K562 (cell line): ENCODE measurements around the gene CTF1. TPM values are rescaled to one million over a fixed set of nuclear protein-coding genes. Genes with fewer than 3 reads are reported as not detected.

Experiments
- E2F6 ChIP-seq, 2 experiments: IDR thresholded peaks; 2 replicates each; pipeline ENCODE4 v1.6.1; 2011; ENCODE audit warnings: borderline replicate concordance in 1 of 2, control low read depth in 1 of 2, low read depth in 1 of 2, low read length in 1 of 2, mild to moderate bottlenecking in 1 of 2, mixed read lengths in 1 of 2, moderate library complexity in 1 of 2; ENCODE audit not compliant: insufficient read depth in 1 of 2, insufficient read length in 1 of 2, poor library complexity in 1 of 2, severe bottlenecking in 1 of 2; ENCODE audit errors: extremely low read depth in 1 of 2
- L3MBTL2 ChIP-seq: fragments of 450-650 bp; IDR thresholded peaks from 2 replicates; pipeline ENCODE4 v1.6.1; 2016; ENCODE audit warnings: mild to moderate bottlenecking, moderate library complexity
- MAFG ChIP-seq: fragments of 450-650 bp; conservative IDR thresholded peaks from 2 replicates; pipeline ENCODE4 v1.6.1; 2016; ENCODE audit warnings: missing genetic modification characterization, missing compliant biosample characterization
- MYC ChIP-seq, 2 experiments: fragments of 250-450 bp in 1 of 2; sonication (Bioruptor Pico) in 1 of 2; IDR thresholded peaks; 2 replicates each; pipeline versions ENCODE4 v1.5.1 to v1.6.1; 2012 to 2021; ENCODE audit warnings: low read depth in 2 of 2, borderline replicate concordance in 1 of 2, improper control_type of control experiment in 1 of 2, low read length in 1 of 2, mild to moderate bottlenecking in 1 of 2, moderate library complexity in 1 of 2
- NFIX ChIP-seq: fragments of 250-450 bp; sonication (Bioruptor Pico); IDR thresholded peaks from 2 replicates; pipeline ENCODE4 v1.4.0; 2020; ENCODE audit warnings: low read depth, mild to moderate bottlenecking, moderate library complexity
- NR0B1 ChIP-seq: fragments of 450-650 bp; IDR thresholded peaks from one replicate; pipeline ENCODE4 v1.6.1; 2018; ENCODE audit warnings: mild to moderate bottlenecking, moderate library complexity; ENCODE audit not compliant: partially characterized antibody
- RFX7 ChIP-seq: fragments of 250-450 bp; sonication (Bioruptor Pico); IDR thresholded peaks from 2 replicates; pipeline ENCODE4 v1.5.1; 2021; ENCODE audit warnings: mild to moderate bottlenecking
- RREB1 ChIP-seq: fragments of 250-450 bp; sonication (Bioruptor Pico); IDR thresholded peaks from 2 replicates; pipeline ENCODE4 v1.4.0; 2020
- STAT5B ChIP-seq: fragments of 250-450 bp; sonication (Bioruptor Pico); IDR thresholded peaks from 2 replicates; pipeline ENCODE4 v1.8.0; 2021; ENCODE audit warnings: mild to moderate bottlenecking, inconsistent platforms
- TARDBP ChIP-seq: fragments of 450-650 bp; IDR thresholded peaks from 2 replicates; pipeline ENCODE4 v1.6.1; 2016
- TEAD2 ChIP-seq: fragments of 450-650 bp; IDR thresholded peaks from 2 replicates; pipeline ENCODE4 v1.6.1; 2016; ENCODE audit warnings: missing genetic modification characterization, control low read depth, missing compliant biosample characterization
- THAP12 ChIP-seq: fragments of 250-450 bp; sonication (Bioruptor Pico); IDR thresholded peaks from 2 replicates; pipeline ENCODE4 v1.9.0; 2021; ENCODE audit warnings: mild to moderate bottlenecking, inconsistent platforms
- ZBTB1 ChIP-seq: sonication (generic); formaldehyde crosslinking; IDR thresholded peaks from 2 replicates; pipeline ENCODE4 v1.8.1; 2023; ENCODE audit warnings: missing genetic modification reagents, low read depth, mild to moderate bottlenecking, borderline replicate concordance
- ZNF224 ChIP-seq: sonication (generic); formaldehyde crosslinking; IDR thresholded peaks from 2 replicates; pipeline ENCODE4 v1.8.0; 2022; ENCODE audit warnings: mild to moderate bottlenecking, missing genetic modification reagents
- ZNF274 ChIP-seq: IDR thresholded peaks from 2 replicates; pipeline ENCODE4 v1.6.1; 2011; ENCODE audit warnings: low read depth, mild to moderate bottlenecking, low read length, moderate library complexity, borderline replicate concordance
- polyA plus RNA-seq, 8 experiments: library from polyadenylated mRNA; depleted of rRNA in 4 of 8; stranded (reverse) in 5 of 8; unstranded in 3 of 8; fragments of >200 nt; fragmentation: Nextera tagmentation in 2 of 8; fragmentation: Illumina TruSeq in 1 of 8; extraction: Ambion mirVana in 2 of 8; extraction: Trizol in 1 of 8; gene quantifications; 2 replicates each; pipeline versions ENCODE4 v1.2.1 to v1.2.3, GENCODE V29; 2011 to 2014; ENCODE audit warnings: inconsistent platforms in 1 of 8, missing spikeins in 1 of 8
- total RNA-seq, 7 experiments: library from RNA; depleted of rRNA in 6 of 7; stranded (reverse); fragments of >200 nt in 6 of 7; fragmentation: Illumina TruSeq in 2 of 7; extraction: Trizol in 2 of 7; gene quantifications; 2 replicates each; pipeline versions ENCODE4 v1.2.1 to v1.2.3, GENCODE V29; 2011 to 2021; ENCODE audit warnings: low replicate concordance in 1 of 7

Gene CTF1
- total and polyA plus RNA-seq, 9 of the 15 experiments (the other 6 are each of a cell fraction or from before 2014, with no cell fraction given) = 0.24 to 2.5 (median 0.44) TPM

- TF ChIP-seq THAP12 (CRISPR knock-in tag) (peak; percentile 62), L3MBTL2 (peak; percentile 77), RREB1 (CRISPR knock-in tag) (no peak), STAT5B (CRISPR knock-in tag) (no peak), RFX7 (CRISPR knock-in tag) (no peak), ZBTB1 (CRISPR knock-in tag) (peak; percentile 63; the same call in 1 of the 2 replicates), NFIX (CRISPR knock-in tag) (no peak), ZNF224 (no peak), TARDBP (no peak), NR0B1 (no peak), E2F6 (IDR thresholded peaks at IDR 0.05; ENCODE audit: borderline replicate concordance in 1 of 2, extremely low read depth in 1 of 2, insufficient read depth in 1 of 2, insufficient read length in 1 of 2, low read depth in 1 of 2, low read length in 1 of 2, poor library complexity in 1 of 2, severe bottlenecking in 1 of 2) (peak; percentile 70 to 83), ZNF274 (no peak), MYC (IDR thresholded peaks at IDR 0.05; ENCODE audit: low read depth, low read length) (peak; percentile 82), MYC (CRISPR knock-in tag; IDR thresholded peaks at IDR 0.05; ENCODE audit: borderline replicate concordance, low read depth) (no peak), TEAD2 (tag) (no peak), MAFG (no peak)
Observed at GRCh38 chr16:30902029-30902972, 5.9 kb downstream of the CTF1 start (continued).
